Vagina (tissue), 2 donors: ENCODE measurements around the gene SLC39A7.

ENCODE experiments used
- CTCF ChIP-seq, 3 experiments: fragments of 450-650 bp in 2 of 3; fragments of 200-600 bp in 1 of 3; sonication (generic) in 1 of 3; IDR thresholded peaks; one replicate each; pipeline ENCODE4 v1.5.1; 2017 to 2019; ENCODE audit warnings: antibody characterized with exemption in 3 of 3, mild to moderate bottlenecking in 2 of 3, moderate library complexity in 2 of 3
- POLR2A ChIP-seq, 2 donors: fragments of 450-650 bp; IDR thresholded peaks; one replicate each; pipeline ENCODE4 v1.6.1; 2017; ENCODE audit warnings: antibody characterized with exemption in 2 of 2, mild to moderate bottlenecking in 2 of 2, moderate library complexity in 2 of 2
- POLR2AphosphoS5 ChIP-seq, 2 donors: sonication (generic); formaldehyde crosslinking; IDR thresholded peaks; one replicate each; pipeline ENCODE4 v1.9.0; 2017; ENCODE audit warnings: antibody characterized with exemption in 2 of 2, mild to moderate bottlenecking in 2 of 2, low read depth in 1 of 2; ENCODE audit not compliant: insufficient read depth in 1 of 2

- TF ChIP-seq CTCF (IDR thresholded peaks at IDR 0.05): no peak
- TF ChIP-seq POLR2A (IDR thresholded peaks at IDR 0.05): no peak
- no peak for TF ChIP-seq POLR2AphosphoS5 (IDR thresholded peaks at IDR 0.05; ENCODE audit: insufficient read depth in 1 of 2, low read depth in 1 of 2)
These were observed 30.3 kb upstream of the SLC39A7 start for GRCh38 chr6:33170176-33171015.
